ENCODE data around the gene CLK2.

CLK2 gene

DNA sequence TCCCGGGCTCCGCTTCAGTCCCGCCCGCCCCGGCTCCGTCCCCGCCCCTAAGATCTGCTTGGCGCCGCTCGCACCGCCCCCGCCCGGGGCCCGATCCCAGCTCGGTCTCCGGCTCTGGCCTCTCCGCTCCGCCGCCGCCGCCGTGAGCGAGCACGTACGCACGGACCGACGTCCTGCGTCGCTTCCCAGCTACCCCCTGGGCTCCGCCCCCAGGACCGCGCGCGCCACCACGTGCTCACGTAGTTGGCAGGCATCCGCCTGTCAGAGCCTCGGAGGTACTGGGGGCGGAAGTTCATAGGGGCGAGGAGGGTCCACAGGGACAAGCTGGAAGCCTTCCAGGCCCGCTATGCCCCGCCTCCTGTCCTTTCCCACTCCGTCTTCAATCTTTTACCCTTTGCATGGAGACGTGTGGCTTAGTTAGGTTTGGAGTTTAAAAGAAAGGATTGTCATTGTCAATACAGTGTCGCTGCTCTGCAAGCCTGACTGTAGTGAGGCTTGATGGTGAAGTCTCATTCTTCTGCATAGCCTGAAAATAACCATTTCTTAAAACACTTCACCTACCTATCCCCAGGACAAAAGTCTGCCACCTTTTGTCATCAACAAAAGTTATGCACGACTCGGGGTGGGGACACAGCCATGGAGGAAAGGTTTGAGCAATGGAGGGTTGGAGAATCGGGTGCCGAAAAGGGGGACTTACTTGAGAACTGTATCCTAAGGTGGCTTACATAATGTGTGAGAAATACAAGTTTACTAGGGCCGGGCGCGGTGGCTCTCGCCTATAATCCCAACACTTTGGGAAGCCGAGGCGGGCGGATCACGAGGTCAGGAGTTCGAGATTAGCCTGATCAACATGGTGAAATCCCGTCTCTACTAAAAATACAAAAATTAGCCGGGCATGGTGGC is at the start of gene CLK2:
CLK2 (minus strand) TSS at position 162 of the 903 bp plus-strand sequence. CDS start 2,527 bp downstream, outside the sequence.
- DNase-seq = peak; percentile 97

DNA sequence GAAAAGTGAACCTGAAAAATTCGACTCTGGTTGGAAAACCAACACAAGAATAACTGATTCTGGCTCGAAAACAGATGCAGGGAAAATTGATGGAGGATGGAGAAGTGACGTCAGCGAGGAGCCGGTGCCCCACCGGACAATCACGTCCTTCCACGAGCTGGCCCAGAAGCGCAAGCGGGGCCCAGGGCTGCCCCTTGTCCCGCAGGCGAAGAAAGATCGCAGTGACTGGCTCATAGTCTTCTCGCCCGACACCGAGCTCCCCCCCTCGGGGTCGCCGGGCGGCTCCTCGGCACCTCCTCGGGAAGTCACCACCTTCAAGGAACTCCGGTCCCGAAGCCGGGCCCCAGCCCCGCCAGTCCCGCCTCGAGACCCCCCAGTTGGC is 49.3 kb upstream of the CLK2 start:
- peak; percentile 35 for DNase-seq

DNA sequence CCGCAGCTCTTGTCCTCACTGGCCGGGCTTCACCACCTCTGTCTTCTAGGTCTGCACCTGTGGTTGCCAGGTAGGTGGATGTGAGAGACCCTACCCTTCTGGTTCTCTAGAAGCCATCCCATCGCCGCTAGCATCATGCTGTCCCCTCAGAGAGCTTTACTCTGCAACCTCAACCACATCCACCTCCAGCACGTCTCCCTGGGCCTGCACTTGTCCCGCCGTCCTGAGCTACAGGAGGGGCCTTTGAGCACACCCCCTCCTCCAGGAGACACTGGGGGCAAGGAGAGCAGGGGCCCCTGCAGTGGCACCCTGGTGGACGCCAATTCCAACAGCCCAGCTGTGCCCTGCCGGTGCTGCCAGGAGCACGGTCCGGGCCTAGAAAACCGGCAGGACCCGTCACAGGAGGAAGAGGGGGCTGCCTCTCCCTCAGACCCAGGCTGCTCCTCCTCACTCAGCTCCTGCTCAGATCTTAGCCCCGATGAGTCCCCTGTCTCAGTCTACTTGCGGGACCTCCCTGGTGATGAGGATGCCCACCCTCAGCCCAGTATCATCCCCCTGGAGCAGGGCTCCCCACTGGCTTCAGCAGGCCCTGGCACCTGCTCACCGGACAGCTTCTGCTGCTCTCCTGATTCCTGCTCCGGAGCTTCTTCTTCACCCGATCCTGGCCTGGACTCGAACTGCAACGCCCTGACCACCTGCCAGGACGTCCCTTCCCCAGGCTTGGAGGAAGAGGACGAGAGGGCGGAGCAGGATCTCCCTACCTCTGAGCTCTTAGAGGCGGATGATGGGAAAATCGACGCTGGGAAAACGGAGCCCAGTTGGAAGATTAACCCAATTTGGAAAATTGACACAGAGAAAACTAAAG is 48.6 kb upstream of the CLK2 start:
- no peak for DNase-seq

DNA sequence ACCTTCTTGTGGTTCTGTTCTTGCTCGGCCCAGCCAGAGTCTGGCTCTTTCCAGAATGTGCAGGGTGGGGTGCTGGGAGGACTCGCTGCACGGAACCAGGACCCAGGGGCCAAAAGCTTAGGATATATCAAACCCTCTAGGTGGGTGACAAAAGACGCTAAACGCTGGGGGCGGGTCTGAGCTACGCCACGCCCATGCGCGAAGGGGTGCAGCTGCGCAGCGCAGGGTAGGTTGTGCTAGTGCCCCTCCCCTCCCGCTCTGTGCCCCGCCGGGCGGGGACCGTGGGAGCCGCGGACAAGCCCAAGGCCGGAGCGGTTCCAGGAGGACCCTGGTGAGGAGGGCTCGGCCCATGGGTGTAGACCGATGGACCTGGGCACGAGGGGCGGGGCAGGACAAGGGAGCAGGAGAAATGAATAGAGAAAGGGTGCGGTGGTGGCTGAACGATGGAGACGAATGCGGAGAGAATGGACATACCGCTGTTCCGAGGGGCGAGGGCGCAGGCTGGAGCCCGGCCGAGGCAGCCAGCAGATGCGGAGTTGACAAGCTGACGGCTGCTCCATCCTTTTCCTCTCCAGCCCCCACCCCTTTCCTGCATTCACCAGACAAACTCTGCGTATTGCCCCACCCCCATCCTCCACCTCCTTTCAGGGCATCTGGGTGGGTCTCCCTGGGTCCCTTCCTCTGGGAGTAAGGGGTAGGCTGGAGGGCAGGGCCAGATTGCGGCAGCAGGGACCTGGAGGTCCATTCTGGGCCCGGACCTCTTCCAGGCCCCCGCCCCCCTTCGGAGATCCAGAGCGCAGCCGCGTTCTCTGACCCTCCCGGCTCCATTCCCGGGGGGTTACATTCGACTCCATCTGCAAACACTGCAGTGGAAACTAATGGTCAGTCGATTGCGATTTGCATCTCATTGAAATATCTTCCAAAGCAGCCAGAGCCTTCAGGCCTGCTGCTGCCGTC is 47.6 kb upstream of the CLK2 start, which contains the start of gene RUSC1:
RUSC1 (plus strand) TSS at position 234 of the 957 bp plus-strand sequence. CDS start 880 bp downstream, outside the sequence.
- peak; percentile 58 for DNase-seq

DNA sequence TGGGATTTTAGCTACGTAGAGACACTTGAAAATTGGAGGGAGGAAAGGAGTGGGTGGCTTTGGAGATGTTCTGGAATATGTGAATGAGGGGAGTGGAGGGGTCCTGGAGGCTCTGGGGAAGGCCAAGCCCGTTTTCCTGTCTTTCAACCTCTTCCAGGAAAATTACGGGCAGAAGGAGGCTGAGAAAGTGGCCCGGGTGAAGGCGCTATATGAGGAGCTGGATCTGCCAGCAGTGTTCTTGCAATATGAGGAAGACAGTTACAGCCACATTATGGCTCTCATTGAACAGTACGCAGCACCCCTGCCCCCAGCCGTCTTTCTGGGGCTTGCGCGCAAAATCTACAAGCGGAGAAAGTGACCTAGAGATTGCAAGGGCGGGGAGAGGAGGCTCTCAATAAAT is 46.9 kb upstream of the CLK2 start:
- DNase-seq = no peak

DNA sequence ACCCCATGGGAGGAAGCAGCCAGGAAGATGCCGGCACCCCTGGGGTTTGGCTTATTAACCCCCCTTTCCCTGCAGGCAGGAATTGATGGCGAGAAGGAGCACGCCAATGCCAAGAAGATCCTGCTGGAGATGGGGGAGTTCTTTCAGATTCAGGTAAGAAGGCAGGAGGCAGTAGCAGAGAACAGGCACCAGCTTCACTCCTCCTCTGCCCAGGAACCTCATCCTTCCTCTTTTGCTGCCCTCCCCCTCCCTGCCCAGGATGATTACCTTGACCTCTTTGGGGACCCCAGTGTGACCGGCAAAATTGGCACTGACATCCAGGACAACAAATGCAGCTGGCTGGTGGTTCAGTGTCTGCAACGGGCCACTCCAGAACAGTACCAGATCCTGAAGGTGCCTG is 46.2 kb upstream of the CLK2 start:
- no peak for DNase-seq

DNA sequence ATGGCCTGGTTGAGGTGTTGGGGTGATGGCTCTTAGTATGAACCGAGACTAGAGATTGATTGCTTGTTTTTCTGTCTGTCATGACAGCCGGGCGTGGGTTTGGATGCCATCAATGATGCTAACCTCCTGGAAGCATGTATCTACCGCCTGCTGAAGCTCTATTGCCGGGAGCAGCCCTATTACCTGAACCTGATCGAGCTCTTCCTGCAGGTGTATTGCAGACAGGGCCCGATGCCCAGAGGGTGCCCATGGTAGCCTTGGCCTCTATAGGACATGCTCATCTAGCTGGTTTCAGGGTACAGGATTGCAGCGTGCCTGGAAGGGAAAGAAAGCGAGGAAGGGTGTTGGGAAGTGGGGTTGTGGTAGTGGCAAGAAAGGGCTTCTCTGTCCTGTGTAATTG is 44.8 kb upstream of the CLK2 start:
- DNase-seq = no peak

DNA sequence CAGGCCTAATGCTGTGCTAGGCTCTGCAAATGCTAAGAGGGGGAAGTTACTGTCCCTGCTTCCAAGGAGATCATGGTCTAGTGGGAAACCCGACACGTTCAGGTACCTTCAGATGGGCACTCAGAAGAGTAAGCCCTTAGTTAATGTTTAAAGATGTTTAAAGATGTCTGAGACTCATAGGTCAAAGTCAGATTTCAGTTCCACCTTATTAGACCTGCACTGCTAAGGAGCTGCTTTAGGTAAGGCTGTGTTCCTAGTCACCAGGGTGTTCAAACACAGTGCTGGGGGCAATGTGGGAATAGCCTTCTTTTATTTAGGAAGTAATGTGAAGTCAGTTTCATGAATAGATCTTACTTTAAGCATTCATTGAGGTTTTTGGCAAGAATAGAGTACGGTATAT is 43.6 kb upstream of the CLK2 start:
- no peak for DNase-seq

DNA sequence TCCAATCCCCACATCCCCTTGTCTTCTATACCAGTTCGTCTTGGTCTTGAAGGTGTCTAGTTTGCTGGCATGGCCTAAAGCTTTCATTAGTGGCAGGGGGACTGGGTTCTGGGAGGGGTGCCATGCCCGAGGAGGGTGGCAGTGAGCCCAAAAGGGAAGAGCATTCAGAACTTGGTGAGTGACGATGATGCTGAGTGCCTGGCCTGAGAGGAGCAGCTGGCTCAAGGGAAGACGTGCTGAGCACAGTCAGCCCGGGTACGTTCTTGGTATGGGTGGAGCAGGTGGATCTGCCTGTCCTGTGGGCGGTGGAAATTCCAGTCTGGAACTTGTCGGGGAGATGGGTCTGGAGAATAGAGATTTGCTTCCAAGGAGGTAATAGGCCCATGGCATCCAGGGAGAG is 40.0 kb upstream of the CLK2 start:
- no peak for DNase-seq

DNA sequence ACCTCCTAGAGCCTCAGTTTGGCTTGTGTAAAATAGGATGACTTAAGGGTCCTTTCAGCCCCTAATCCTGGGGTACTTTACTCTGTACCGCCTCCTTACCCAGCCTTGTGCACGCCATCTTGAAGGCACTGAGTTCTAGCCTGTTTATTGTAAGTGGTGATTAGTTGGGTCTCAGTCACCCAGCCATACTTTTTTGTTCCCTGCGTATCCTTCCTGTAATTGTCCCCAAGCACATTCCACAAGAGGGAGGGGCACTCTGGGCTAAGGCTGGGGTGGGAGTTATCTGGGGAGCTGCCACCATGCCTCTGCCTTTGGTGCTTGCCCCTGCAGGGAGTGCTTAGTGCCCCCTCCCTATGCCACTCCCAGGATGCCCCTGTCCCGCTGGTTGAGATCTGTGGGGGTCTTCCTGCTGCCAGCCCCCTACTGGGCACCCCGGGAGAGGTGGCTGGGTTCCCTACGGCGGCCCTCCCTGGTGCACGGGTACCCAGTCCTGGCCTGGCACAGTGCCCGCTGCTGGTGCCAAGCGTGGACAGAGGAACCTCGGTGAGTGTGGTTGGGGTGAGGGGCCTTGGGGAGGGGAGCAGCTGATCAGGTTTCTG is 36.2 kb upstream of the CLK2 start:
- DNase-seq = no peak

DNA sequence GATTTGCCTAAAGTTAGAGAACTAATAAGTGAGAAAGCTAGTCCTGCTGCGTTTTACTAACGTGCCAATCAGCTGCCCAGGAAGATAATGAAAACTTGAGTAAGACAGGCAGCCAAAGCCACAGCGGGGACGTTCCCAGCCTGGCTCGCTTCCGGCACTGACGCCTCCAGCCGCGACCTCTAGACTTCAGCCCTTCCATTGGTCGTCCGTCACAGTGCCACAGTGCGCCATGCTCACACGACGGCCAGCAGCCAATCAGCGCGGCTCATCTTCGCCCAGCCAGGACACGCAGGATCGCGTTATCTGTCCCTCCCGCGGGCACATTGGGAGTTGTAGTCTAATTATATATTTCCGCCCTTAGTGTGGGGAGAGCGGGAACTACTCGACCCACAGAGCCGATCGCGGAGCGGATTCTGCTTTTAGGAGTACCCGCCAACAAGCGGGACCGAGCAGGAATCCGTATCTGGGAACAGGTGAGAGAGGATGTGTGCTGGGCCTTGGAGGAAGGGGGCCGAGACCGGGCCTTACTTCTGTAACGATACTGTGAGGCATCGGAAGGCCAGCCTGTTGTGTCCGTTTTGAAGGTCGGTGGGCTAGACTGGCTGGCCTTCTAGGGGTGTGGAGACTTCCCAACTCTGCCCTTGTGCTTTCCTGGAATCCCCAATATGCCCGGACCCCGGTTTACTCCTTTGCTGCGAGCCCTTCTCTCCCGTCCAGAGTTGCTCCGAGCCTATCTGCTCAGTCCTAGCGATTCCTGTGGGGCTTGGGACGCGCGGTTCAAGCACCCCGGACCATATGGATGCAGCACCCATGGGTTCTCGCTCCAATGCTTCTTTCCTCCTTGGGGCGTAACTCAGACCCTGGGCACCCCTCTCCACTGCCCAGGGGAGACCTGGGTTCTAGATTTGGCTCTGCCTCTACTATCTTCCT is 35.5 kb upstream of the CLK2 start, which contains the start of gene FDPS:
FDPS (plus strand) TSS at position 374 of the 930 bp plus-strand sequence. CDS start 924 bp downstream, outside the sequence.
- DNase-seq = peak; percentile 100

DNA sequence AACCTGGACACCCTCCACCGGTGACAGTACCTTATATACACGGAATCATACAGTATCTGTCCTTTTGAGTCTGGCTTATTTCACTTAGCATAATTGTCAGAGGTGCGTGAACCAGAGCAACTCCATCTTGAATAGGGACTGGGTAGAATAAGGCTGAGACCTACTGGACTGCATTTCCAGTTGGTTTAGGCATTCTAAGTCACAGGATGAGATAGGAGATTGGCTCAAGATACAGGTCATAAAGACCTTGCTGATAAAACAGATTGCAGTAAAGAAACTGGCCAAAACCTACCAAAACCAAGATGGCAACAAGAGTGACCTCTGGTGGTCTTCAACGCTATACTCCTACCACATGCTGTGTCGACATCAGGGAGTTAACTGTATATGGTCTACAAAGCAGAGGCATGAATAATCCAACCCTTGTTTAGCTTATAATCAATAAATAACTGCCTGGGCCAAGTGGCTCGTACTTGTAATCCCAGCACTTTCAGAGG is 34.0 kb upstream of the CLK2 start:
- peak; percentile 52 for DNase-seq

DNA sequence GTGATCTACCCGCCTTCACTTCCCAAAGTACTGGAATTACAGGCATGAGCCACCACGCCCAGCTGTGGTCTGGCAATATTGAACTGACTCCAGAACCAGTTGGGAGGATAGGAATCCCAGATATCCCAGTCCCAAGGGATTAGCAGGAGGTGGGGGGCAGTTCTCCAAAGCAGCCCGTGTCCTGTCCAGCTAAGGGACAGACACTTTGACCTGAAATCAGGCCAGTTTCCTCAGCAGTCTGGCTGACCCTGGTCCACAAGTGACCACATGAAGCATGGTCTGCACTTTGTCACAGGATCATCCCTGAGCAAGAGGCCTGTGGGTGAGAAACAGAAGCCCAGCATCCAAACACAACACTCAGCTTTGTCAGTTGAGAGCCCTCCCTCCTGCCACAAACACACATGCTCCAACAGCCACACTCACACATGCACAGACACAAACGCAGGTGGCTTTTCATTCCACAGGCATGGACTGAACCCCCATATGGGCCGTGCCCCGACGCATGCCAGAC is 32.6 kb upstream of the CLK2 start:
- no peak for DNase-seq

DNA sequence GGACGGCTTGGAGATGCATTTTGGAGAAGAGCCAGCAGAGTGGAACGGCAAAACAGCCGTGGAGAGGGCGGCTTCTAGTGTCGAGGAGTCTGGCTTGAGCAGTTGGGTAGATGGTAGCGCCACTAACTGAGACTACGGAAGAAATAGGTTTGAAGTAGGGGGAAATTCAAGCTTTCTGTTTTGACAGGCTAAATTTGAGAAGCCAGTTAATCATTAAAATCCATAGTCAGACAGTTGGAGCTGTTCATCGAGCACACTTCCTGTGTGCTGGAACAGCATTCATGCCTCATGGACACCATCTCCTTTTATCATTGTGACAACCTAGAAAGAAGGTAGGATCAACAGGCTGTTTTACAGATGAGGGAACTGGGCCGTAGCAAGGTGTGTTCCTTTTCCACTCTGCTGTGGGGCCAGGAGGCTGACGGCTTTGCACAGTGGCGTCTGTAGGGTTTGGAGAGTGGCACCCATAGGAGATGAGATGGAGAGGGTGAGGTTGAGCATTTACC is 31.3 kb upstream of the CLK2 start:
- DNase-seq = no peak

DNA sequence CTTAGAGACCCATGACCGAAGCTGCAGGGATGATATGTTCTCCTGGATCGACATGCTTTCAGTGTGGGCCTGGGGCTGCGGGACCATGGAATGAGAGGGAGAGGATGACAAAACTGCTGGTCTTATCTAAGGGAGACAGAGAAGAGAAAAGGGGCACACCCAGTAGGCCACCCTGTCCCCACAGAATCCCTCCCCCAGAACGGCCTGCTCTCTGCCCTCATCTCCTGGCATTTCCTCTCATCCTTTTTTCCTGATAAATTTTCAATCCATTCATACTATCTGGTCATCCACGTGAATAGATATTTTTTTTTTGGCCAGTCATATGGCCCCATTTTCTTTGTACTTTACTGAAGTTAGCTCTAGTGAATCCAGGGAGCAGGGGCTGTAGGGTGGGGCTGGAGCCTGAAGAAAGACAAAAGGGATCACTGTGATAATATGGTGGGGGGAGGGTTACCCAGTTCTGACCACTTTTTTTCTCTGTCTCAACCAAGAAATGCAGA is 28.1 kb upstream of the CLK2 start, which contains the start of gene PKLR:
PKLR (minus strand) TSS at position 97 of the 500 bp plus-strand sequence; CDS start at position 54, 43 bp downstream.
- no peak for DNase-seq

DNA sequence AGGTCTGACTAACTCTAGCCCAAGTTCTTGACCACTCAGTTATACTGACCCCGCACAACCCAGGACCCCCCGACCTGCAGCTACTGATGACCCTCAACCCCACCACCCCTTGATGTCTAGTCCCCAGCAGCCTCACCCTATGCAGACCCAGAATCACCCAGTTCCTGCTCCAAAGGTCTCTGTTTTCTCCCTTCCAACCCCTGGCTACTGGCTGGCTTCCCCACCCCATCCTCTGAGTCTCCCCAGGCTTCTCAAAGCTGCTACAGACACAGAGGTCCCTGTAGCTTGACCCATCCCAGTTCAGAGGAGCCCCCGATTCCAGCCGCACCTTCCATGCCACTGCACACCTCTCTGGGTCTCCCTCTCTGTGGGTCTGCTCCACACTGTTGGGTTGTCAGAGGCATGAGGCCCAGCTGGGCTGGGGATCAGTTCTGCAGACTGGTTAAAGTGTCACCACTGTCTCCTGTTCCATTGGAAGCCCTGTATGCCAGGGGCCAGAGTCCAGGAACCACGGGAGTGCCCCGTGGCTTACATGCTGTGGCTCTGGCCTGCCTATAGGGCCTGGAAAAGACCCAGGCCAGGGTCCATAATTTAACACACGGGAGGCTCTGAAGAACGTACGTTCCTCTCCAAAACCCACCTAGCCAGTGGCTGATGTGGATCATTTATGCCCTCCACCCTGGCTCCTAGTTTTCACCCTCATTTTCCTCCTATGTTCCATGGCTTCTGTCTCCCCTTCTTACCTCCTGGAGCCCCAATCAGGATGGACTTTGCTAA is 27.4 kb upstream of the CLK2 start:
- no peak for DNase-seq

DNA sequence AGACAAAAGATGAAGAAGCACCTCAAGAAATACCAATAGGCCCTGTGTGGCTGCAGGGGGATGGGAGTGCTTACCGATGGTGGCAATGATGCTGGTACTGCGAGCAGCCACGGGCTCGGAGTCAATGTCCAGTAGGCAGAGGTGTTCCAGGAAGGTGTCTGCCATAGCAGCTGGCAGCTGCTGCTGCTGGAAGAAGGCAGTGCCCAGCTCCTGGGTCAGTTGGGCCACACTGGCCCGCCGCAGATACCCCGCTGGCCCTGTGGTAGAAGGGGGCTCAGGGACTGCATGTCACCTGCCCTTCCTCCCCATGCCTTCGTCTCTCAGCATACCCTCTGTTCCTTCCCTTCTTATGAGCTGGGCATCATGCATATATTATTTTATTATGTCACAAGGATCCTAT is 26.7 kb upstream of the CLK2 start:
- no peak for DNase-seq

DNA sequence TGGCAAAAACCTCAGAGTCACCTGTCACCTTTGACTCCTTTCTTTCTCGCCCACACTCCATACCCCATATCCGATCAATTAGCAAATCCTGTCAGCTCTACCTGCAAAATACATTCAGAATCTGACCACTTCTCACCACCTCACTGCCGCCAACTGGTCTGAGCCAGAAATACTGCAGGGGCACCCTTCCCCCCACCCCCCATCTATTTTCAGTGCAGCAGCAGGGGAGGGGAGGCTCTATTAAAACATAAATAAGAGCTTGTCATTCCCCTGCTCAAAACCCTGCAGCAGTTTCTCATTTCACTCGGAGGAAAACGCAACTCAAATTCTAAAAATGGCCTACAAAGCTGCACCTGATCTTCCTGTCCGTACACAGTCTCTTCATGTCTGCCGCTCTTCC is 24.1 kb upstream of the CLK2 start:
- no peak for DNase-seq

DNA sequence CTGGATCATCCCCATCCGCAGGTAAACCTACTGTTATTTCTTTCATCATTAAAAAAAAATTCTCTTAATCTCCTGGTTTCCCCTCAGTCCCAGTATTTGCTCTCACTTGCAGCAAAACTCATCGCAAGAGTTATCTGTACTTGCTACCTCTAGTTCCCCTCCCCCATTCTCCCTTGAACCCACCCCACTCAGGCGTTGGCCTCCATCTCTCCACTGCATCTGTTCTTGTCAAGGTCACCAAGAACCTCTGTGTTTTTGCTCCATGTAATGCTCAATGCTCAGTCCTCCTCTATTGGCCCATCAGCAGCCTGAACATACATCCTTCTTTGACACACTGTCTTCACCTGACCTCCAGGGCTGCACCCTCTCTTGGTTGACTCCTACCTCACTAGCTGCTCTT is 23.4 kb upstream of the CLK2 start:
- DNase-seq = no peak

Data from inflammatory macrophage treated with lipopolysaccharide for 4 hours (primary cell).